GM12873 (cell line): ENCODE measurements around the gene ADK.

Experiments used
- TF ChIP-seq, protein P1 (sequence below): IDR thresholded peaks from 2 replicates; pipeline ENCODE4 v1.5.1; 2012; ENCODE audit warnings: low read depth, mild to moderate bottlenecking, moderate library complexity, low read length, control low read depth; ENCODE audit not compliant: insufficient read depth; ENCODE audit errors: missing control alignments

The ADK gene

DNA sequence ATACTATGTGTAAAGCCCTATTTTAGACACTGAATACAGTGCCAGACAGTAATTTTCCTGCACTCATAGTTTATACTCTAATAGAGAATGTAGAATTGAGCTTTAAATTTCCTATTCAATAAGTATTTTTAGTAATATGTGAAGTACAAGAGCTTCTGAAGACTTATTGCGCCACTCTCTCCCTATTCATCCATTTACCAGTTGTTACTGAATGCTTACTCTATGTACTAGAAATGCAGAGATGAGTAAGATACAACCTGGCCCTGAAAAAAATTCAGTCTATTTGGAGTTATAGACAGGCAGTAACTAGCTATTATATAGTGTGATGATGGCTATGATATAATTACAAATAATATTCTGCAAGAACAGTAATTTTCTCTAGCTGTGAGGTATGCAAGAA, 98.8 kb downstream of the ADK start:
- TF ChIP-seq, protein P1, sequence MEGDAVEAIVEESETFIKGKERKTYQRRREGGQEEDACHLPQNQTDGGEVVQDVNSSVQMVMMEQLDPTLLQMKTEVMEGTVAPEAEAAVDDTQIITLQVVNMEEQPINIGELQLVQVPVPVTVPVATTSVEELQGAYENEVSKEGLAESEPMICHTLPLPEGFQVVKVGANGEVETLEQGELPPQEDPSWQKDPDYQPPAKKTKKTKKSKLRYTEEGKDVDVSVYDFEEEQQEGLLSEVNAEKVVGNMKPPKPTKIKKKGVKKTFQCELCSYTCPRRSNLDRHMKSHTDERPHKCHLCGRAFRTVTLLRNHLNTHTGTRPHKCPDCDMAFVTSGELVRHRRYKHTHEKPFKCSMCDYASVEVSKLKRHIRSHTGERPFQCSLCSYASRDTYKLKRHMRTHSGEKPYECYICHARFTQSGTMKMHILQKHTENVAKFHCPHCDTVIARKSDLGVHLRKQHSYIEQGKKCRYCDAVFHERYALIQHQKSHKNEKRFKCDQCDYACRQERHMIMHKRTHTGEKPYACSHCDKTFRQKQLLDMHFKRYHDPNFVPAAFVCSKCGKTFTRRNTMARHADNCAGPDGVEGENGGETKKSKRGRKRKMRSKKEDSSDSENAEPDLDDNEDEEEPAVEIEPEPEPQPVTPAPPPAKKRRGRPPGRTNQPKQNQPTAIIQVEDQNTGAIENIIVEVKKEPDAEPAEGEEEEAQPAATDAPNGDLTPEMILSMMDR, result no peak

DNA sequence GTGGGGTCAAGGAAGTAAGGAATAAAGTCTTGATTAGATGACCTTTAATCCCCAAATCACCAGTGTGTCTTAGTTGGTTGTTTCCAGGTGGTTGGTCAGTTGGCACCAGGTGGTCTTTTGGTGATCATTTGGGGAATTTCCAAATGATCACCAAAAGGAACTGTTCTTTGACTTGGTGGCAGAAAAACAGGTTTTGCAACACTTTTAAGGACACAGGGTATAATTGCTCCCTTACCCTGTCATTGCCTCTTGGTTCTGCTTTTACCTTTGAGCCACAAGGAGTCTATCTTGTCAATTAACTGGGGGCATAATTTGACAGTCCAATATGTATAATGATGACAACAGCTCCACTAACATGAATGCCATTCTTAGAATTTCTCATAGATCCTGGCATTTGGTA, 104.2 kb downstream of the ADK start:
- TF ChIP-seq, protein P1, result no peak

DNA sequence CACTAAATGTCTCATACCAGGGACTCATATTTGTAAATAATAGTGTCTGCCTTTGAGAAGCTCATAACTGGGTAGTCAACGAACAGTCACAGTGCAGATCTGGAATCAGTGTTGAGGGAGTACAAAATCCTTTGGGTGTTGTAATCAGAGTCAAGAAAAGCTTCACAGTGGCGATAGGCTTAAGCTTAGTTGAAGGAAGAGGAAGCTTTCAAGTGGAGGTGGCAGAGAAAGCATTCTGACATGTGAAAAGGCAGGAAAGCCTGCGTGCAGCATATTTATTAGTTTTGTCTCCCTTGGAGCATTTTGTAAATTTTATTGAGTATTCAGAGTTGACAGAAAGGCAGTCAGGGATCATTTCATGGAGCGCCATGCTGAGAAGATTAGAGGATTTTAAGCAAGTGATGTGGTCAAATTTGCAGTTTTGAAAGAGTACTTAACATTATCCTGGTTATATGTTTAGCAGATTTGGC, 104.9 kb downstream of the ADK start:
- TF ChIP-seq, protein P1, result no peak

DNA sequence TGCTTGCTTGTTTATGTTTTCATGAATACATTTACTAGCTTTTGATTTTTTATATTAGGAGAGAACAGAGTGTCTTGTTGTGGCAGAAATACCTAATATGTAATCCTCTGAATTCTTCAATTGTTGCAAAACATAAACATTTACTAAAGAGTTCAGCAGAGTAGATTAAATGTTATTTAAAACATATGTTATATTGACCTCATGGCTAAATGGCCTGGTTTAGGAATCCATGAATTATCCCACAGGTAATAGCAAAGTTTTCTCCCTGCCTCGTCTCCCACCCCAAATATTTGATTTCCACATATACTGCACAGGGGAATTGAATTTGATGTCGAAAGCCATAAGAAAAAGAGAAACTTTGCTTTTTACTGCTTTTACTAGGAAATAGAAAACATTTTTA, 111.8 kb downstream of the ADK start:
- TF ChIP-seq, protein P1, result no peak

DNA sequence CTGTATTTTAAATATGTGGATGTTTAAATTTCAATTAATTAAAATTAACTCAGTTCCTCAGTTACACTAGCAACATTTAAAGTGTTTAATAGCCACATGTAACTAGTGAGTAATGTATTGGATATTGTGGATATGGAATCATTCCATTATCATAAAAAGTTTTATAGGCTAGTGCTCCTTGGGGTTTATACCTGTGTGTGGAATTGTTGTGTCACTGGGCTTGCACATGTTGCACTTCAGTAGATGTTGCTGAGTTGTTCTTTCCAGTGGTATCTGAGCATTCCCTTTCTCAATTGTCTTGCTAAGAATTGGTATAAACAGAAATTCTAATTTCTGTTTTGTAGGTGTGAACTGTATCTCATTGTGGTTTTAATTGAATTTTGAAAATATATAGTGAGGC, 113.0 kb downstream of the ADK start:
- TF ChIP-seq, protein P1, result no peak

DNA sequence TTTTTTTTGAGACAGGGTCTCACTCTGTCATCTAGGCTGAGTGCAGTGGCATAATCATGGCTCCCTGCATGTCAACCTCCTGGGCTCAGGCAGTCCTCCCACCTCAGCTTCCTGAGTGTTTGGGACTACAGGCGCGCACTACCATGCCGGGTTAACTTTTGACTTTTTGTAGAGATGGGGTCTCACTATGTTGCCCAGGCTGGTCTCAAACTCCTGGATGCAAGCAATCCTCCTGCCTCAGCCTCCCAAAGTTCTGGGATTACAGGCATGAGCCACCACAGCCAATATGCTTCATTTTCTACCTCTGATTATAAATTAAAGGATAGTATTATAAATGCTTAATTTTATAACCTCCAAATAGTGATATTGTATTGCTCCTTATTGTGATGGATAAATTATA, 121.3 kb downstream of the ADK start:
- TF ChIP-seq, protein P1, result no peak

DNA sequence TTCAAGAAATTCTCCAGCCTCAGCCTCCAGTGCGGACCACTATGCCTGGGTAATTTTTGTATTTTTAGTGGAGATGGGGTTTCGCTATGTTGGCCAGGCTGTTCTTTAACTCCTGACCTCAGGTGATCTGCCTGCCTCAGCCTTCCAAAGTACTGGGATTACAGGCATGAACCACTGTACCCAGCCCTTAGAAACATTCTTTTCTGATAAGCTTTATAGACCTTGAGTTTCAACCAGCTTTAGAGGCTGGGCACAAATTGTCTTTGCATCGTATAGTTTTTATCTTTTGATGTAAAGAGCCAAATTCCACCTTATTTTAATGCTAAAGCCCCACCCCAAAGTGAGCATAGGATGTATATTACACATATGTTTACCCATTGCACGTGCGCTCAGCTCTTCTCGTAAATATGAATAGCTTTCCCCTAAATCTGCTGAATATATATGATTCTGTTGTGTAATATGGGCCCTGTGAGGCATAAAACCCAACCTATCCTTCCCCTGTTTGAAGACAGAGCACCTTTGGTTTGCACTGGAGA, 124.8 kb downstream of the ADK start:
- TF ChIP-seq, protein P1, result no peak
